Activated CD8-positive, alpha-beta T cell treated with anti-CD3 and anti-CD28 coated beads for 36 hours (primary cell): ENCODE measurements around the gene OGFRL1. TPM values are rescaled to one million over a fixed set of nuclear protein-coding genes. Genes with fewer than 3 reads are reported as not detected.

Experiments
- ATAC-seq: fragments of 200-7000 bp; cut with Tn5 transposase; one replicate; pipeline ENCODE4 v1.10.0; 2021; ENCODE audit warnings: mild to moderate bottlenecking, moderate library complexity
- CTCF ChIA-PET: fragments of 350-600 bp; sonication (Branson Sonifier 250); formaldehyde crosslinking; loops from one replicate; lab custom pipeline; 2021; ENCODE audit warnings: antibody characterized with exemption; lab: Charles Lee
- POLR2A ChIA-PET: fragments of 350-600 bp; sonication (Branson Sonifier 250); formaldehyde crosslinking; loops from one replicate; lab custom pipeline; 2021; ENCODE audit warnings: antibody characterized with exemption; lab: Charles Lee
- DNase-seq: peaks from one replicate; pipeline ENCODE4 v3.0.0-alpha.2; 2020
- H3K27ac Mint-ChIP-seq: one replicate; pipeline ENCODE4 v1.8.0; 2021; ENCODE audit warnings: mild to moderate bottlenecking, mixed read lengths
- H3K27me3 Mint-ChIP-seq: one replicate; pipeline ENCODE4 v1.8.0; 2021; ENCODE audit warnings: mixed read lengths
- H3K36me3 Mint-ChIP-seq: one replicate; pipeline ENCODE4 v1.8.0; 2021; ENCODE audit warnings: low read depth, mixed read lengths
- H3K4me1 Mint-ChIP-seq: one replicate; pipeline ENCODE4 v1.8.0; 2021; ENCODE audit warnings: low read depth, mixed read lengths
- H3K4me3 Mint-ChIP-seq: one replicate; pipeline ENCODE4 v1.8.0; 2021; ENCODE audit warnings: mild to moderate bottlenecking, moderate library complexity, mixed read lengths
- H3K9me3 Mint-ChIP-seq: one replicate; pipeline ENCODE4 v1.8.0; 2021; ENCODE audit warnings: mixed read lengths
- intact Hi-C: fragments of 100-400 bp; cut with micrococcal nuclease; formaldehyde crosslinking; loops from one replicate; pipeline ENCODE4 v1.10.0; 2022
- total RNA-seq, 2 experiments: library from RNA; stranded (reverse); gene quantifications; one replicate each; pipeline ENCODE4 v1.2.3, GENCODE V29; 2021
- TF ChIP-seq, protein P1 (sequence below): fragments of 200-600 bp; IDR thresholded peaks from one replicate; pipeline ENCODE4 v1.8.0; 2022; ENCODE audit warnings: antibody characterized with exemption, mild to moderate bottlenecking

Gene OGFRL1
- total RNA-seq, 2 experiments from 2014 or later: 4.6 TPM

DNA sequence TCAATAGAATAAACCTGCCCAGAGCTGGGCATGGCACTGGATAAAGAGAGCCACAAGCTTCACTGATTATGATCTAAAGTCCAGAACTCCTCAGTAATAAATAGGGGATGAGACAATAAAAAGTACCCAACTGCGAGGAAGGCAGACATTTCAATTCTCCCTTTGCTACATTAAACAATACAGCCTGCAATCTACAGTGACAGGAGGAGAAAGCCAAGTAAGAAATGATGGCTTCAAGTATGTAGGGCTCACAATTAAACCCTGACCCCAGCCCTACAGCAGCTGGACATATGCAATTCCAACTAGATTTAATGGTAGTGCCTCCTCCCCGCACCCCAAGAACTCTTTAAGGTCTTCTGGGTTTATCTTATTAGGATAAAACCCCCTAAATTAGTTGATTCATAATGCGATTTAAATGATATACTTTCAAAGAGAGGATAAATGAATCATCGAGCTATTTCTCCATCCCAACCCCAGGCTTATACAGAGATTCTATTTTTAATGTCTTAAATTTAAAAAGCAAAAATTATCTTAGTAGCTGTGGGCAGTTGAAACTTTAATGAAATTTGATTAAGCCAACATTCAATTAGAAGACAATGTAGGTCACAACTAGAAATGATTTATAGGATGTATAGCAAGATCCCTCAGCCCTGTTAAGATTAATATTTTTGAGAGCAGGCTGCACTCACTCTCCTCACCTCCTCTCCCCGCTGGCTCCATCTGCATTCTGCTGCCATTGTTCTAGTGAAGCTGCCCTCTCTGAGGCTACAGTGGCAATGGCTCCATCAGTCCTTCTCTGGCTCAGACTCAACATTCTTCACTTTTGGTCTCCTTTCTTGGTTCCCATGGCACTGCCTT, 57.1 kb downstream of the OGFRL1 start:
- ATAC-seq (no peak), DNase-seq (no peak)
- ChIA-PET POLR2A (no interaction called here), CTCF (interaction anchor here (1.0 kb wide), 2 partner anchors 149 to 155 kb away, joined by 3 read pairs; no protein-coding TSS in a partner anchor)
- Mint-ChIP-seq H3K27ac (no peak overlapping the region), H3K36me3 (no peaks in the 10 kb centered on the region), H3K27me3 (peaks cover 2% of the 10 kb centered on the region), H3K4me1 (no peaks in the 10 kb centered on the region), H3K4me3 (no peak overlapping the region), H3K9me3 (no peaks in the 10 kb centered on the region)
- intact Hi-C loops: loop anchor here (5.0 kb wide), 1 partner anchor 333 kb away; no protein-coding TSS in a partner anchor
- TF ChIP-seq, protein P1, sequence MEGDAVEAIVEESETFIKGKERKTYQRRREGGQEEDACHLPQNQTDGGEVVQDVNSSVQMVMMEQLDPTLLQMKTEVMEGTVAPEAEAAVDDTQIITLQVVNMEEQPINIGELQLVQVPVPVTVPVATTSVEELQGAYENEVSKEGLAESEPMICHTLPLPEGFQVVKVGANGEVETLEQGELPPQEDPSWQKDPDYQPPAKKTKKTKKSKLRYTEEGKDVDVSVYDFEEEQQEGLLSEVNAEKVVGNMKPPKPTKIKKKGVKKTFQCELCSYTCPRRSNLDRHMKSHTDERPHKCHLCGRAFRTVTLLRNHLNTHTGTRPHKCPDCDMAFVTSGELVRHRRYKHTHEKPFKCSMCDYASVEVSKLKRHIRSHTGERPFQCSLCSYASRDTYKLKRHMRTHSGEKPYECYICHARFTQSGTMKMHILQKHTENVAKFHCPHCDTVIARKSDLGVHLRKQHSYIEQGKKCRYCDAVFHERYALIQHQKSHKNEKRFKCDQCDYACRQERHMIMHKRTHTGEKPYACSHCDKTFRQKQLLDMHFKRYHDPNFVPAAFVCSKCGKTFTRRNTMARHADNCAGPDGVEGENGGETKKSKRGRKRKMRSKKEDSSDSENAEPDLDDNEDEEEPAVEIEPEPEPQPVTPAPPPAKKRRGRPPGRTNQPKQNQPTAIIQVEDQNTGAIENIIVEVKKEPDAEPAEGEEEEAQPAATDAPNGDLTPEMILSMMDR: no peak

DNA sequence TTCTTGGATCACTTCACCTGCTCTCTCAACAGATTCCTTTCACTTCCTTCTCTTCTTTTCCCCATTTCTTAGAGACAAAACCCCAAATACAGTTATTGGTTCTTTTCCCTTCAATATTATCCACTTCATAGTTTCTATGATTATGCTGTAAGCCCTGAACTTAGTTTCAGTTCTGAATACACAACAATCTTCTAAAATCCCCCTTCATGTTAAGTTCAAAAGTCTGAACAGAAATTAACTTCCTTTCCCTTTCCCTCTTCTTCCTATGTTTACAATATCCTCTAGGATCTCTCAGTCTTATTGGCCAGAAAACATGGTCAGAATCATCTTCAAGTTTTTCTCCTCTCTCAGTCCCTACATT, 57.7 kb downstream of the OGFRL1 start:
- DNase-seq (no peak), ATAC-seq (no peak)
- Mint-ChIP-seq H3K27ac (no peak overlapping the region), H3K4me3 (no peak overlapping the region), H3K4me1 (no peaks in the 10 kb centered on the region), H3K9me3 (no peaks in the 10 kb centered on the region), H3K27me3 (peaks cover 2% of the 10 kb centered on the region), H3K36me3 (no peaks in the 10 kb centered on the region)
- POLR2A ChIA-PET: no interaction called here
- CTCF ChIA-PET: no interaction called here
- TF ChIP-seq, protein P1: no peak
- intact Hi-C loops: loop anchor here (5.0 kb wide), 1 partner anchor 334 kb away; no protein-coding TSS in a partner anchor

DNA sequence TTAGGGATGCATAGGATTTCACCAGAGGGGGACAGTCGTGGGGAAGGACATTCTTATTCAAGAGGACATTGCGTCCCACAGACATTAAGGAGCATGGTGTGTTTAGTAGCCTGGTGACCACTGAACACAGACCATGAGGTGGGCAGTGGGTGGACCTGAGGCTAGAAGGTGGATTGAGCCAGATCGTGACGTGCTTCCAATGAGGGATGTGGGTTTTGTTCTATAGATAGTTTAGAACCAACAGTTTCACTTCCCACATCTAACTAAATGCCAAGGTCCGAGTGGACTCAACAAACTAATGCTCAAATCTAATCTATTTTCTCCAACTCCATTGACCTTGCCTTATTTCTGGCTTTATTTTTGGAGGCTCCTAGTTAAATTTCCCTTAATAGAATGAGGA, 58.5 kb downstream of the OGFRL1 start:
- no peak for ATAC-seq
- H3K4me1 Mint-ChIP-seq: no peaks in the 10 kb centered on the region
- no peaks in the 10 kb centered on the region for H3K36me3 Mint-ChIP-seq
- intact Hi-C loops: loop anchor here (5.0 kb wide), 1 partner anchor 335 kb away; no protein-coding TSS in a partner anchor
- POLR2A ChIA-PET: no interaction called here
- H3K27me3 Mint-ChIP-seq: peaks cover 2% of the 10 kb centered on the region
- no peaks in the 10 kb centered on the region for H3K9me3 Mint-ChIP-seq
- no peak overlapping the region for H3K27ac Mint-ChIP-seq
- DNase-seq: no peak
- TF ChIP-seq, protein P1: no peak
- CTCF ChIA-PET: interaction anchor here (0.6 kb wide), 1 partner anchor 157 kb away, joined by 3 read pairs; no protein-coding TSS in a partner anchor
- no peak overlapping the region for H3K4me3 Mint-ChIP-seq

DNA sequence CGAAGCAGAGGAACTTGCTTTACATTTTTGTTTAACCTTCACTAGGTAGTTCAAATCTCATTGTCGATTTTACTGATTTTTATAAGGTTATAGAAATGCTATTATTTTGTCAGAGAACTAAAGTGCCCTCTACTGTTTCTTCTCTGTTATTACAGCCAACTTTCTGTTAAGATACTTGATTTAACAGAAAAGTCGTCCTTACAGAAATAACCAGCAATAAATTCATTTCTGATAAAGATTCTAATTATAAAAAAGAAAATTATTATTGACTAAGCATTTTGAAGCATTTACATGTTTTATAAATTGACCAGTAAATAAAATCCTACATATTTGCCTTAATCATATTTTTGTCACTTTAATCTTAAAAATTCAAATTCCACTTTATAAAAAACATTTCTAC, 60.8 kb downstream of the OGFRL1 start:
- POLR2A ChIA-PET: no interaction called here
- no peak for DNase-seq
- Mint-ChIP-seq H3K36me3 (no peaks in the 10 kb centered on the region), H3K4me3 (no peak overlapping the region), H3K27me3 (peaks cover 3% of the 10 kb centered on the region), H3K27ac (no peak overlapping the region), H3K9me3 (no peaks in the 10 kb centered on the region), H3K4me1 (no peaks in the 10 kb centered on the region)
- TF ChIP-seq, protein P1: peak; percentile 79
- CTCF ChIA-PET: interaction anchor here (2.4 kb wide), 1 partner anchor 159 kb away, joined by 18 read pairs; no protein-coding TSS in a partner anchor
- intact Hi-C loops: loop anchor here (2.0 to 5.0 kb wide), 2 partner anchors 159 to 337 kb away; no protein-coding TSS in a partner anchor
- no peak for ATAC-seq
